H1 (cell line): Measurements from ENCODE around the gene CBR4. TPM values are rescaled to one million over a fixed set of nuclear protein-coding genes. Genes with fewer than 3 reads are reported as not detected.

Experiments
- BRCA1 ChIP-seq: IDR thresholded peaks from 2 replicates; pipeline ENCODE4 v1.6.1; 2012; ENCODE audit warnings: low read depth, low read length, improper control_type of control experiment
- CBX8 ChIP-seq: fragments of 300-800, 300-1000 bp; sonication (generic); IDR thresholded peaks from 2 replicates; pipeline ENCODE4 v1.7.1; 2016; ENCODE audit warnings: low read depth, low read length, borderline replicate concordance
- CHD1 ChIP-seq: IDR thresholded peaks from 2 replicates; pipeline ENCODE4 v1.6.1; 2012; ENCODE audit warnings: low read depth, low read length, improper control_type of control experiment
- FOSL1 ChIP-seq: IDR thresholded peaks from 2 replicates; pipeline ENCODE4 v1.6.1; 2011; ENCODE audit warnings: mild to moderate bottlenecking, low read depth, low read length, moderate library complexity; ENCODE audit not compliant: insufficient read depth
- GABPA ChIP-seq: IDR thresholded peaks from 2 replicates; pipeline ENCODE4 v1.6.1; 2011; ENCODE audit warnings: mild to moderate bottlenecking, low read length, moderate library complexity, borderline replicate concordance; ENCODE audit not compliant: insufficient read depth
- JUND ChIP-seq: IDR thresholded peaks from 2 replicates; pipeline ENCODE4 v1.6.1; 2011; ENCODE audit warnings: mild to moderate bottlenecking, improper control_type of control experiment, low read length
- KDM1A ChIP-seq: fragments of 200-600, 300-600 bp; sonication (generic); IDR thresholded peaks from 2 replicates; pipeline ENCODE4 v1.7.1; 2016; ENCODE audit warnings: mild to moderate bottlenecking, low read length, borderline replicate concordance
- KDM4A ChIP-seq: IDR thresholded peaks from one replicate; pipeline ENCODE4 v1.7.1; 2012; ENCODE audit warnings: low read depth, mild to moderate bottlenecking, moderate library complexity, low read length, inconsistent platforms; ENCODE audit not compliant: severe bottlenecking
- RNF2 ChIP-seq: fragments of 200-900, 300-1000 bp; sonication (generic); IDR thresholded peaks from 2 replicates; pipeline ENCODE4 v1.7.1; 2016; ENCODE audit warnings: borderline replicate concordance, low read depth, mild to moderate bottlenecking, antibody characterized with exemption, low read length; ENCODE audit not compliant: poor library complexity, severe bottlenecking; ENCODE audit errors: missing control alignments
- SP4 ChIP-seq: IDR thresholded peaks from 2 replicates; pipeline ENCODE4 v1.6.1; 2012; ENCODE audit warnings: low read length, inconsistent platforms
- SRF ChIP-seq: IDR thresholded peaks from 2 replicates; pipeline ENCODE4 v1.6.1; 2011; ENCODE audit warnings: mild to moderate bottlenecking, low read depth, low read length, moderate library complexity
- YY1 ChIP-seq: IDR thresholded peaks from 2 replicates; pipeline ENCODE4 v1.6.1; 2011; ENCODE audit warnings: low read depth, mild to moderate bottlenecking, low read length
- ZNF274 ChIP-seq: IDR thresholded peaks from 2 replicates; pipeline ENCODE4 v1.7.0; 2012; ENCODE audit warnings: low read length, borderline replicate concordance; ENCODE audit errors: extremely low read depth
- polyA plus RNA-seq, 7 experiments: library from polyadenylated mRNA; depleted of rRNA in 3 of 7; stranded (reverse) in 5 of 7; unstranded in 2 of 7; fragments of >200 nt in 5 of 7; fragments of 200-250 nt in 2 of 7; gene quantifications; 1 replicate in 5 of 7; 2 replicates in 1 of 7; 4 replicates in 1 of 7; pipeline versions ENCODE4 v1.2.1 to v1.2.3, GENCODE V29; 2011 to 2013; ENCODE audit warnings: missing spikeins in 2 of 7, mixed read lengths in 2 of 7
- total RNA-seq: library from RNA; stranded (reverse); fragmentation: NEBNext Ultra II Directional; extraction: Animal tissue kit (Norgen Biotek cat#: 25700); gene quantifications from 2 replicates; pipeline ENCODE4 v1.2.1, GENCODE V29; 2021
- TF ChIP-seq, protein P1 (sequence below): IDR thresholded peaks from 2 replicates; pipeline ENCODE4 v1.6.1; 2012; ENCODE audit warnings: low read length, inconsistent platforms

CBR4 gene
- total and polyA plus RNA-seq, 2 of the 8 experiments (the other 6 are each of a cell fraction or from before 2014, with no cell fraction given): 8.6 to 29.5 TPM

DNA sequence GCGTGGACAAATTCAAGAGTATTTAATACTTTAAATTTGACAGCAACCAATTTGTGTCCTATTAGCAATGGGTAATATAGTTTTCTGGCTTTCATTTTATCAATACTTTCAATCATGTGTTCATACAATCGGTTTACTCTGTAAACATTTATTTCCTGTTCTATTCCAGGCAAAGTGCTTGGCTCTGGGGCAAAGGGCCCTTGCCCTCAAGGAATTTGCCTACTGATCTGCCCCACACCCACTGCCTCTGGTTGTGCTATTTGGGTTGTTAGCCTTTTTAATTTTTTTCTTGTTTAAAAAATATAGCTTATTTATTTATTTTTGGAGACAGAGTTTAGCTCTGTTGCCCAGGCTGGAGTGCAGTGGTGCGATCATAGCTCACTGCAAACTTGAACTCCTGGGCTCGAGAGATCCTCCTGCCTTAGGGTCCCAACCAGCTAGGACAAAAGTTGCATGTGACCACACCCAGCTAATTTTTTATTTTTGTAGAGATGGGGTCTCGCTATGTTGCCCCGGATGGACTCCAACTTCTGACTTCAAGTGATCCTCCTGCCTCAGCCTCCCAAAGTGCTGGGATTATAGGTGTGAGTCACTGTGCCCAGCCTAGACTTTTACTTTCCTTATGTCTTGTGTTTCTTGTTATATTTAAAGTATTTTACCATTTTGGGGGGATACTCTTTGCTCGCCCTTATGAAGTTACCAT lies 30.7 kb upstream of the CBR4 start (continued):
- TF ChIP-seq, protein P1, sequence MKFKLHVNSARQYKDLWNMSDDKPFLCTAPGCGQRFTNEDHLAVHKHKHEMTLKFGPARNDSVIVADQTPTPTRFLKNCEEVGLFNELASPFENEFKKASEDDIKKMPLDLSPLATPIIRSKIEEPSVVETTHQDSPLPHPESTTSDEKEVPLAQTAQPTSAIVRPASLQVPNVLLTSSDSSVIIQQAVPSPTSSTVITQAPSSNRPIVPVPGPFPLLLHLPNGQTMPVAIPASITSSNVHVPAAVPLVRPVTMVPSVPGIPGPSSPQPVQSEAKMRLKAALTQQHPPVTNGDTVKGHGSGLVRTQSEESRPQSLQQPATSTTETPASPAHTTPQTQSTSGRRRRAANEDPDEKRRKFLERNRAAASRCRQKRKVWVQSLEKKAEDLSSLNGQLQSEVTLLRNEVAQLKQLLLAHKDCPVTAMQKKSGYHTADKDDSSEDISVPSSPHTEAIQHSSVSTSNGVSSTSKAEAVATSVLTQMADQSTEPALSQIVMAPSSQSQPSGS: no peak
- no peak for TF ChIP-seq CBX8
- no peak for TF ChIP-seq FOSL1
- no peak for TF ChIP-seq GABPA
- no peak for TF ChIP-seq CHD1
- no peak for TF ChIP-seq JUND
- no peak for TF ChIP-seq KDM4A
- TF ChIP-seq RNF2: no peak
- no peak for TF ChIP-seq KDM1A
- no peak for TF ChIP-seq SP4
- no peak for TF ChIP-seq YY1
- TF ChIP-seq BRCA1: no peak
- TF ChIP-seq SRF: no peak
- TF ChIP-seq ZNF274: no peak
